K562 (cell line): ENCODE data around the gene DLGAP1.

Source experiments
- ARHGAP35 ChIP-seq: fragments of 450-650 bp; IDR thresholded peaks from 2 replicates; pipeline ENCODE4 v1.6.1; 2018; ENCODE audit not compliant: partially characterized antibody
- BHLHE40 ChIP-seq: IDR thresholded peaks from 2 replicates; pipeline ENCODE4 v1.6.1; 2011; ENCODE audit warnings: low read length, improper control_type of control experiment
- FOXM1 ChIP-seq, 2 experiments: fragments of 450-650 bp in 1 of 2; sonication (generic) in 1 of 2; formaldehyde crosslinking in 1 of 2; IDR thresholded peaks; 2 replicates each; pipeline versions ENCODE4 v1.6.1 to v1.9.0; 2017 to 2022; ENCODE audit warnings: low read depth in 2 of 2, mild to moderate bottlenecking in 2 of 2, missing genetic modification reagents in 1 of 2, moderate library complexity in 1 of 2
- JUNB ChIP-seq: fragments of 450-650 bp; formaldehyde crosslinking; conservative IDR thresholded peaks from 2 replicates; pipeline ENCODE4 v1.4.0; 2020; ENCODE audit warnings: mild to moderate bottlenecking
- KAT8 ChIP-seq: fragments of 450-650 bp; IDR thresholded peaks from 2 replicates; pipeline ENCODE4 v1.6.1; 2016; ENCODE audit warnings: low read depth, mild to moderate bottlenecking
- MTA3 ChIP-seq: fragments of 450-650 bp; formaldehyde crosslinking; IDR thresholded peaks from 2 replicates; pipeline ENCODE4 v1.6.1; 2017; ENCODE audit warnings: mild to moderate bottlenecking, borderline replicate concordance
- SRSF7 ChIP-seq: fragments of 200-400 bp; formaldehyde crosslinking; optimal IDR thresholded peaks from 2 replicates; pipeline ENCODE3; 2017; ENCODE audit warnings: mild to moderate bottlenecking, low read depth, low read length
- TOE1 ChIP-seq, 2 experiments: fragments of 450-650 bp in 1 of 2; sonication (generic) in 1 of 2; formaldehyde crosslinking in 1 of 2; IDR thresholded peaks; 2 replicates each; pipeline versions ENCODE4 v1.7.1 to v1.8.0; 2016 to 2022; ENCODE audit warnings: borderline replicate concordance in 2 of 2, mild to moderate bottlenecking in 2 of 2, antibody characterized with exemption in 1 of 2, inconsistent platforms in 1 of 2, low read depth in 1 of 2, missing genetic modification reagents in 1 of 2, moderate library complexity in 1 of 2
- ZNF232 ChIP-seq: sonication (generic); formaldehyde crosslinking; IDR thresholded peaks from 2 replicates; pipeline ENCODE4 v1.8.0; 2022; ENCODE audit warnings: mild to moderate bottlenecking, missing genetic modification reagents
- TF ChIP-seq, protein P1 (sequence below): sonication (generic); formaldehyde crosslinking; IDR thresholded peaks from 2 replicates; pipeline ENCODE4 v1.8.1; 2022; ENCODE audit warnings: missing genetic modification reagents
- TF ChIP-seq, protein P2 (sequence below): fragments of 250-450 bp; sonication (Bioruptor Pico); IDR thresholded peaks from 2 replicates; pipeline ENCODE4 v1.8.0; 2022; ENCODE audit warnings: moderate library complexity, mild to moderate bottlenecking, inconsistent platforms

DNA sequence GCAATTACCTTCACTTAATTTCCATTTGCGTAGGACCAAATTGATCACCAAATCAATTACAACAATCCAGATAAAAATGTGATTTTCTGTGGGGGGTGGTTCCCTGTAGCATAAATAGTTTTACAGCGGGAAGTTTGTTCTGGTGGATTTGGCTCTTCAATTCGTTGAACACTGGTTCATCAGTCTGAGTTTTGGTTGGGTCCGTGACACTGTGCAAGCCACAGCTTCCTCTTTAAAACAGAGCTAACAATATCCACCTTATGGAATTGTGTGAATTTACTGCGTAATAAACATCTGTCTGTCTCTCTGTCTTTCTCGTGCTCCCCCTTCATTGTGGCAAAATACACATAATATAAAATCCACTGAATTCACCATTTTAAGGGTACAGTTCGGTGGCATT is 694.4 kb downstream of the DLGAP1 start:
- TF ChIP-seq KAT8 (no peak), TOE1 (IDR thresholded peaks at IDR 0.05; ENCODE audit: borderline replicate concordance) (no peak), TOE1 (CRISPR knock-in tag; IDR thresholded peaks at IDR 0.05; ENCODE audit: borderline replicate concordance, low read depth) (no peak), BHLHE40 (no peak), FOXM1 (IDR thresholded peaks at IDR 0.05; ENCODE audit: low read depth) (no peak), FOXM1 (CRISPR knock-in tag; IDR thresholded peaks at IDR 0.05; ENCODE audit: low read depth) (no peak), MTA3 (no peak), JUNB (CRISPR knock-in tag) (no peak), SRSF7 (no peak), ARHGAP35 (no peak), ZNF232 (CRISPR knock-in tag) (no peak)
- TF ChIP-seq, protein P1, sequence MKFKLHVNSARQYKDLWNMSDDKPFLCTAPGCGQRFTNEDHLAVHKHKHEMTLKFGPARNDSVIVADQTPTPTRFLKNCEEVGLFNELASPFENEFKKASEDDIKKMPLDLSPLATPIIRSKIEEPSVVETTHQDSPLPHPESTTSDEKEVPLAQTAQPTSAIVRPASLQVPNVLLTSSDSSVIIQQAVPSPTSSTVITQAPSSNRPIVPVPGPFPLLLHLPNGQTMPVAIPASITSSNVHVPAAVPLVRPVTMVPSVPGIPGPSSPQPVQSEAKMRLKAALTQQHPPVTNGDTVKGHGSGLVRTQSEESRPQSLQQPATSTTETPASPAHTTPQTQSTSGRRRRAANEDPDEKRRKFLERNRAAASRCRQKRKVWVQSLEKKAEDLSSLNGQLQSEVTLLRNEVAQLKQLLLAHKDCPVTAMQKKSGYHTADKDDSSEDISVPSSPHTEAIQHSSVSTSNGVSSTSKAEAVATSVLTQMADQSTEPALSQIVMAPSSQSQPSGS = no peak
- TF ChIP-seq, protein P2, sequence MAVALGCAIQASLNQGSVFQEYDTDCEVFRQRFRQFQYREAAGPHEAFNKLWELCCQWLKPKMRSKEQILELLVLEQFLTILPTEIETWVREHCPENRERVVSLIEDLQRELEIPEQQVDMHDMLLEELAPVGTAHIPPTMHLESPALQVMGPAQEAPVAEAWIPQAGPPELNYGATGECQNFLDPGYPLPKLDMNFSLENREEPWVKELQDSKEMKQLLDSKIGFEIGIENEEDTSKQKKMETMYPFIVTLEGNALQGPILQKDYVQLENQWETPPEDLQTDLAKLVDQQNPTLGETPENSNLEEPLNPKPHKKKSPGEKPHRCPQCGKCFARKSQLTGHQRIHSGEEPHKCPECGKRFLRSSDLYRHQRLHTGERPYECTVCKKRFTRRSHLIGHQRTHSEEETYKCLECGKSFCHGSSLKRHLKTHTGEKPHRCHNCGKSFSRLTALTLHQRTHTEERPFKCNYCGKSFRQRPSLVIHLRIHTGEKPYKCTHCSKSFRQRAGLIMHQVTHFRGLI (CRISPR knock-in tag) = no peak
